HG03139 (cell line): ENCODE measurements around the gene UBTD1.
"Not testable (repeated sequence)": the region's sequence is repeated elsewhere in the genome, so short reads cannot be mapped to it uniquely, and the experiment has no call there.

Experiments used
- ATAC-seq: cut with Tn5 transposase; IDR thresholded peaks from one replicate; pipeline ENCODE4 v1.9.1; 2021; ENCODE audit not compliant: unreplicated experiment

UBTD1 gene

GRCh38 chr10:97512993-97513392 lies 14.3 kb downstream of the UBTD1 start:
- ATAC-seq = no peak

- no peak for ATAC-seq
These were observed 15.6 kb downstream of the UBTD1 start for GRCh38 chr10:97514344-97514743.

- ATAC-seq = no peak
These were observed 16.7 kb downstream of the UBTD1 start for GRCh38 chr10:97515271-97515978.

GRCh38 chr10:97517096-97517750 lies 18.5 kb downstream of the UBTD1 start:
- ATAC-seq = no peak

- no peak for ATAC-seq
These were observed 19.1 kb downstream of the UBTD1 start for GRCh38 chr10:97517778-97518300.

- ATAC-seq = no peak
These were observed 19.7 kb downstream of the UBTD1 start for GRCh38 chr10:97518301-97519043.

GRCh38 chr10:97519342-97519741 lies 20.6 kb downstream of the UBTD1 start:
- ATAC-seq = no peak

GRCh38 chr10:97520520-97520919 lies 21.8 kb downstream of the UBTD1 start:
- no peak for ATAC-seq

GRCh38 chr10:97520978-97521761 lies 22.4 kb downstream of the UBTD1 start:
- no peak for ATAC-seq

GRCh38 chr10:97522071-97522470 lies 23.3 kb downstream of the UBTD1 start:
- ATAC-seq = no peak

- ATAC-seq = no peak
These were observed 24.2 kb downstream of the UBTD1 start for GRCh38 chr10:97522937-97523336.

- no peak for ATAC-seq
These were observed 26.4 kb downstream of the UBTD1 start for GRCh38 chr10:97525086-97525485.

- ATAC-seq = no peak
These were observed 27.0 kb downstream of the UBTD1 start for GRCh38 chr10:97525683-97526110.

- not testable (repeated sequence) for ATAC-seq
These were observed 30.2 kb downstream of the UBTD1 start for GRCh38 chr10:97528876-97529275.

GRCh38 chr10:97529685-97530465 lies 31.2 kb downstream of the UBTD1 start:
- no peak for ATAC-seq

- ATAC-seq = no peak
These were observed 32.8 kb downstream of the UBTD1 start for GRCh38 chr10:97531401-97531986.

- no peak for ATAC-seq
These were observed 34.4 kb downstream of the UBTD1 start for GRCh38 chr10:97532935-97533671.

GRCh38 chr10:97533888-97534287 lies 35.2 kb downstream of the UBTD1 start:
- ATAC-seq = no peak

GRCh38 chr10:97534746-97535367 lies 36.1 kb downstream of the UBTD1 start:
- no peak for ATAC-seq
